Activated T-cell treated with anti-CD3 and anti-CD28 coated beads, Interleukin-2, amount 50 U/mL, for 72 hours (primary cell): ENCODE results near the gene SLC16A7. TPM values are rescaled to one million over a fixed set of nuclear protein-coding genes. Genes with fewer than 3 reads are reported as not detected.
"Not testable (repeated sequence)": the region's sequence is repeated elsewhere in the genome, so short reads cannot be mapped to it uniquely, and the experiment has no call there.

Experiments
- ATAC-seq, 2 donors: fragments of 150-1000 bp; cut with Tn5 transposase; replicated peaks in 1 of 2; 2 replicates each; pipeline ENCODE4 v1.10.0; 2021; ENCODE audit warnings: moderate library complexity in 2 of 2, mild to moderate bottlenecking in 1 of 2
- DNase-seq, 2 donors: peaks; one replicate each; pipeline ENCODE4 v3.0.0; 2021 to 2022; ENCODE audit warnings: mixed read lengths in 1 of 2
- H3K27ac Mint-ChIP-seq: one replicate; pipeline ENCODE4 v1.8.0; 2022; ENCODE audit warnings: mild to moderate bottlenecking, moderate library complexity, mixed read lengths
- H3K27me3 Mint-ChIP-seq: one replicate; pipeline ENCODE4 v1.8.0; 2022; ENCODE audit warnings: low read depth, mixed read lengths
- H3K36me3 Mint-ChIP-seq, 2 donors: one replicate each; pipeline ENCODE4 v1.8.0; 2022; ENCODE audit warnings: mixed read lengths in 2 of 2, mild to moderate bottlenecking in 1 of 2; ENCODE audit not compliant: insufficient read depth in 2 of 2
- H3K4me1 Mint-ChIP-seq: one replicate; pipeline ENCODE4 v1.8.0; 2022; ENCODE audit warnings: low read depth, mixed read lengths
- H3K4me3 Mint-ChIP-seq, 2 donors: one replicate each; pipeline ENCODE4 v1.8.0; 2022; ENCODE audit warnings: mild to moderate bottlenecking in 2 of 2, mixed read lengths in 2 of 2, moderate library complexity in 2 of 2
- H3K9me3 Mint-ChIP-seq, 2 donors: one replicate each; pipeline ENCODE4 v1.8.0; 2022; ENCODE audit warnings: mixed read lengths in 2 of 2
- total RNA-seq, 2 donors: library from RNA; stranded (reverse); gene quantifications; one replicate each; pipeline ENCODE4 v1.2.3, GENCODE V29; 2022

The SLC16A7 gene
- total RNA-seq, 2 donors from 2014 or later: 38.8 to 40.2 TPM

DNA sequence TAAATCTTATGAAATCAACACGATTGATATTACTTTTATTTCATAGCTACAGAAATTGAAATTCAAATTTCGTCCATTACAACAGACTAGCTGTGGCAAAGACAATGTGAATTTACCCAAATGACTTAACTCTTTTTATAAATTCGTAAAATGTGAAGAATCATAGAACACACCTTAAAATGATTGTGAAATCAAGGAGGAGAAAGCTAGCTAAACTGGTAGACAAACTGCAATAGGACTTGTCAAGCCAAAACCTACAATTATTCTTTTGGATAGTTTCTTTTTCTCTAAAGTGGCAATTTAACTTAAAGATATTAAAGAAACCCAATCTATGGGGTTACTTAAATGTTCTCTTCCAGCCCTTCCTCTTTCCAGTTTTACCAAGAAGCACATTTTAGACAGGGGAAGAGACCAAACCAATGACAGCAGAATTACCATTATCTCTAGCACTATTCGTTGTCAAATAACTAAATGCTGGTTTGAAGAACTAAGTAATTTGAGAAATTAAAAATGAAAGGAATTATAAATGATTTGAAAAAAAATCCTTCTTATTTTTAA, 807 bp upstream of the SLC16A7 start:
- H3K27ac Mint-ChIP-seq: peak overlapping the region; percentile 96

GRCh38 chr12:59595565-59595882, 305 bp upstream of the SLC16A7 start:
- Mint-ChIP-seq H3K9me3 (no peaks in the 10 kb centered on the region), H3K27ac (peak overlapping the region; percentile 96), H3K27me3 (no peaks in the 10 kb centered on the region), H3K4me1 (peaks cover 53% of the 10 kb centered on the region), H3K4me3 (peak overlapping the region; percentile 95 to 99), H3K36me3 (peaks cover 5 to 17% of the 10 kb centered on the region in 2 donors)
- DNase-seq (no peak), ATAC-seq (no peak)

More for the DNA sequence above, 807 bp upstream of the SLC16A7 start:
- H3K4me3 Mint-ChIP-seq: peak overlapping the region; percentile 95 to 99
- H3K27me3 Mint-ChIP-seq: no peaks in the 10 kb centered on the region
- DNase-seq (no peak), ATAC-seq (no peak)
- H3K4me1 Mint-ChIP-seq: peaks cover 53% of the 10 kb centered on the region
- H3K36me3 Mint-ChIP-seq: peaks cover 5 to 17% of the 10 kb centered on the region in 2 donors
- no peaks in the 10 kb centered on the region for H3K9me3 Mint-ChIP-seq

DNA sequence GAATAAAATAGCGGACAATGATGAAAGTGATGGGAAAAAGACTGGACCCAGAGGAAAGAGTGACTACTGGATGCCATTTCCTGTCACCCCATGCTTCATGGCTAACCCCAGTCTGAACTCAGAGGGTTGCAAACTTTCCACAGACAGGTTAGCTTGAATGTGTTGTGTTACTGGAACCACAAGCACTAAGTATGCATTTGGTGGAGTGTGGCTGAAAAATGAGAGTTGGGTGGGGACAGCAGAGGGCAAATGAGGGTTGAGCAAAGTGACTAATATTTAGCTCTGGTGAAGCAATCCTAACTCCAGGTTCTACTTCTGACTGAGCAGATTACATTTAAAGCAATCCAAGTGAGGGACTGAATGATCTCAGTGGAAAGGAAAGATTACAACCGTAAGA, 1.6 kb downstream of the SLC16A7 start:
- Mint-ChIP-seq H3K36me3 (peaks cover 5 to 19% of the 10 kb centered on the region in 2 donors), H3K9me3 (no peaks in the 10 kb centered on the region), H3K27ac (peak overlapping the region; percentile 99)

DNA sequence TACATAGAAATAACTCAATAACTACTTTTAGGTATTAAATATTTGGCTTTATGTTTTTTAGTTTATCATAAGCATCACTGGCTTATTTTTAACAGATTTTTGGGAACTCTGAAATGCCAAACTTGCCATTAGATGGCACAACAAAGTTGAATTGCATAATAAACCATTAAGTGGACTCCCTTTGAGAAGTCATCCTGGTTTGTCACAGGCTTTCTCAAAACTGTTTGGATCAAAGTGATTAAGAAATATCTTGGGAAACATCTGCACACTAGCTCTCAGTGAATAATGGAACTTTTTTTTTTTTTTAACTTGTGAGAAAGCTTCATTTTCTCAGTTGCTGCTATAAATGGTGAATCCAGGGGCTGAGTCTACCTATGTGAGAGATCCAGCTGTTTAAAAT, 4.3 kb downstream of the SLC16A7 start:
- DNase-seq: no peak

More for the DNA sequence above, 1.6 kb downstream of the SLC16A7 start:
- Mint-ChIP-seq H3K4me1 (peaks cover 63% of the 10 kb centered on the region), H3K4me3 (peak overlapping the region; percentile 95 to 99), H3K27me3 (no peaks in the 10 kb centered on the region)
- ATAC-seq (peak; percentile 78 to 79), DNase-seq (peak; percentile 77 to 82)

GRCh38 chr12:59603754-59604153, 7.9 kb downstream of the SLC16A7 start:
- H3K4me1 Mint-ChIP-seq: peaks cover 47% of the 10 kb centered on the region
- H3K27ac Mint-ChIP-seq: no peak overlapping the region

More for the DNA sequence above, 4.3 kb downstream of the SLC16A7 start:
- Mint-ChIP-seq H3K27me3 (no peaks in the 10 kb centered on the region), H3K27ac (no peak overlapping the region), H3K4me1 (peaks cover 66% of the 10 kb centered on the region), H3K36me3 (peaks cover 12 to 28% of the 10 kb centered on the region in 2 donors), H3K9me3 (no peaks in the 10 kb centered on the region), H3K4me3 (no peak overlapping the region)
- no peak for ATAC-seq

DNA sequence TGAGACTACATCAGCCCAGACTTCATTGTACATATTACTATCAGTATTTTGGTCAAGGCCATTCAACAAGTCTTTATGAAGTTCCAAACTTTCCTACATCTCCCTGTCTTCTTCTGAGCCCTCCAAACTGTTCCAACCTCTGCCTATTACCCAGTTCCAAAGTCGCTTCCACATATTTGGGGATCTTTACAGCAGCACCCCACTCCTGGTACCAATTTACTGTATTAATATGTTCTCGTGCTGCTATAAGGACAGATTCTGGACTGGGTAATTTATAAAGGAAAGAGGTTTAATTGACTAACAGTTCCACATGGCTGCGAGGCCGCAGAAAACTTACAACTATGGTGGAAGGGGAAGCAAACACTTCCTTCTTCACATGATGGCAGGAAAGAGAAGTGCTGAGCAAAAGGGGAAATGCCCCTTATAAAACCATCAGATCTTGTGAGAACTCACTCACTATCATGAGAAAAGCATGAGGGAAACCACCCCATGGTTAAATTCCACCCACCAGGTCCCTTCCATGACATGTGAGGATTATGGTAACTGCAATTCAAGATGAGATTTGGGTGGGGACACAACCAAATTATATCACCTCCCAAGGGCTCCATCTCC, 17.1 kb downstream of the SLC16A7 start:
- not testable (repeated sequence) for DNase-seq, ATAC-seq, H3K4me3 Mint-ChIP-seq, H3K27me3 Mint-ChIP-seq
- Mint-ChIP-seq H3K36me3 (peaks cover 27 to 53% of the 10 kb centered on the region in 2 donors), H3K27ac (peak overlapping the region; percentile 42), H3K9me3 (peaks cover 8 to 11% of the 10 kb centered on the region in 2 donors), H3K4me1 (peaks cover 14% of the 10 kb centered on the region)

More at GRCh38 chr12:59603754-59604153, 7.9 kb downstream of the SLC16A7 start:
- Mint-ChIP-seq H3K36me3 (peaks cover 10 to 26% of the 10 kb centered on the region in 2 donors), H3K27me3 (no peaks in the 10 kb centered on the region), H3K4me3 (peak overlapping the region in 1 of 2 donors; percentile 42), H3K9me3 (no peaks in the 10 kb centered on the region)
- DNase-seq: no peak
- peak; percentile 58 to 63 for ATAC-seq

DNA sequence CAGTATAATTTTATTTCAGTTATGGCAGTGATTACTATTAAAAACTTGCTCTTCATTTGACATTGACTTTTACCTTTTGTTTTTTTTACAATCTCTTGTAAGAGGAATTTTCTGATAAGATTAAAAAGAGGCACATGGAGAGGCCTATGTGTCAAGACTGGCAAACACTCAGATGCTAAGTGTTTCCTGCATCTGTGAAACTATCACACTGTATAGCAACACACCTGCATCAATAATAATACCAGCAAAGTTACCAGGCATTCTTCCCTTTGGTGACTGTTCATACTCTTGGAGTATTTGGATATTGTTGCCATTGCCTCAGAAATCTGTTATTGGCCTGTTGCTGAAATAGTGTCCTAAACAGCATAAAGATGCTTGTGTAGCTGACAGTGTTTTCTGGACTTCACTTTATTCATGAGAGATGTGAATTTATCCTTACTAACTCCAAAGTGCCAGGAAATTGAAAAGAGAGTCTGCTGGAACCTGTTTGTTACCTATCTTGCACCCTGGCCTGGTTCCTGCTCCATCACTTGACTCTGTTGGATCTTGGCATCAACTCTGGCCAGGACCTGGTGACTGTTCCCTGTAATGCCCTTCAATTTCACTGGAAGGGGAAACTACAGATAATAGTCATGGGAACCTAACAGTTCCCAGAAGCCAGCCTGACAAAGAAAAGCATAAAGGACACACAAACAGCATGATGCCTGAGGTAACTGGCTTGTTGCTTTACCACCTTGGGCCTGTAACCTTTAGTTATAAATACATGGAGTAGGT, 19.8 kb downstream of the SLC16A7 start:
- Mint-ChIP-seq H3K9me3 (peaks cover 6 to 8% of the 10 kb centered on the region in 2 donors), H3K36me3 (peaks cover 20 to 33% of the 10 kb centered on the region in 2 donors), H3K4me3 (peak overlapping the region in 1 of 2 donors; percentile 31), H3K27ac (no peak overlapping the region), H3K27me3 (no peaks in the 10 kb centered on the region), H3K4me1 (peaks cover 30% of the 10 kb centered on the region)
- ATAC-seq: no peak
- no peak for DNase-seq

DNA sequence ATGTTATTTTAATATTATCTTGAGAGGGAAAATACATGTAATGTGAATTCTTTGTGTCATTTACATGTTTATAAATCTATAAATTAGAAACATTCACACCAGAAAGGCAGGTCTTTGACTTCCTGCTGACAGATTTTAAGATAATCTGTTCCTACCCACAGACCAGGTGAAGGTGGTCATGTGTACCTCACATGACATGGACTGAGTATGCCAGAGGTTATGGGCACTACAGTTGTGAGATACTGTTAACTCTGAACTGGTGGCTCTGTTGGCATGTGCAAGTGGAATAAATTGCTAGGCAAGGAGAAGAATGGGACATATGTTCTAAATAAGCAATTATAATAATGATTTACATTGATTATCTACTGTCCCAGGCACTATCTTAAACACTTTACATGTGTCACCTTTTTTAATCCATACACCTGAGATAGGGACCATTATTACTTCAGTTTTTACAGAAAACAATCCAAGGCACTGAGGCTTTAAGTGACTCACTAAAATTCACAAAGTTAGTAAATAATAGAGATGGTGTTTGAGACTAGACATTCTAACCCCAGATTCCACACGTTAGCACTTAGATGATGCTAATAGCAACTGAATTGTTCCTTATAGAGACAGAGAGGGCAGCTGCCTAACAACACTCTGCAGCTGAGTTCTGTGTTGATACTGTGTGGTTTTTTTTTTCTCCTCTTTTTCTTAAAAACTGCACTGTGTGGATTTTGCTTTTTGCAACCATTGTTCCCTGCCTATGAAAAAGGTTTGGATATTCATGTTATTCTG, 23.8 kb downstream of the SLC16A7 start:
- Mint-ChIP-seq H3K4me3 (no peak overlapping the region), H3K36me3 (peaks cover 0 to 4% of the 10 kb centered on the region in 2 donors), H3K27ac (no peak overlapping the region), H3K4me1 (peaks cover 49% of the 10 kb centered on the region), H3K9me3 (no peaks in the 10 kb centered on the region), H3K27me3 (no peaks in the 10 kb centered on the region)
- ATAC-seq (peak; percentile 34 to 53), DNase-seq (no peak)

GRCh38 chr12:59620326-59620725, 24.5 kb downstream of the SLC16A7 start:
- H3K27ac Mint-ChIP-seq: no peak overlapping the region
- ATAC-seq (no peak), DNase-seq (no peak)
- H3K27me3 Mint-ChIP-seq: no peaks in the 10 kb centered on the region
- H3K4me3 Mint-ChIP-seq: no peak overlapping the region
- H3K9me3 Mint-ChIP-seq: no peaks in the 10 kb centered on the region
- H3K4me1 Mint-ChIP-seq: peaks cover 46% of the 10 kb centered on the region
- peaks cover 0 to 2% of the 10 kb centered on the region in 2 donors for H3K36me3 Mint-ChIP-seq

DNA sequence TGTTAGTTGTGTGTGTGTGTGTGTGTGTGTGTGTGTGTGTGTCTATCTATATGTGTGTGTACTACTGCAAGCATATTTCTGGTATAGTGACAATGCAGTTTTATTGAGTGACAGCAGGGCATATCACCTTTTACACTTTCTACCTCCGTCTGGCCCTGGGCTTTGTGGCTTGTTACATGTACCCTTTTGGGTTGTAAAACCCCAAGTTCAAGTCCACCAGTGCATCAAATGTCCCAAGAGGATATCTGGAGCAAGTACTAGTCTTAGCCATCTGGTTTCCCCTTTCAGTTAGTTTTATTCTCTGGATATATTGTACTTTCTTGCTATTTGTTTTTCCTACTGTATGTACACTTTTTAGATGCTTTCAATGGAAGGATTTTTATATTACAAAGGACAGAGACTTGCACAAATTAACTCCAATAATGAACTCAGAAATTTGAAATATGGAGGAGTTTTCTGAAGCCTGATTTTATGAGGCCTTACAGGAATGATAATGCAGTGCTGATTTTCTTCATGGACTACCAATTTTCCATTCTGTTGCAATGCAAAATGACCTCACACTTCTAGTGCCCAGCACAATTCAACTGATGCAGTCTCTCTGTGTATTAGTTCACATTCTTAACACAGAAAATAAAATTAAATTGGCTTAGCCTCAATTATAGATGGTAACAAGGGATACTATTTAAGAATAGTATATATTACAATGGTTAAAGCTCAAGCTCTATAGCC, 29.1 kb downstream of the SLC16A7 start:
- no peak for DNase-seq
- no peak for ATAC-seq
- Mint-ChIP-seq H3K4me3 (no peak overlapping the region), H3K27me3 (no peaks in the 10 kb centered on the region), H3K4me1 (peaks cover 54% of the 10 kb centered on the region), H3K36me3 (peaks cover 2 to 7% of the 10 kb centered on the region in 2 donors), H3K27ac (no peak overlapping the region), H3K9me3 (no peaks in the 10 kb centered on the region)

DNA sequence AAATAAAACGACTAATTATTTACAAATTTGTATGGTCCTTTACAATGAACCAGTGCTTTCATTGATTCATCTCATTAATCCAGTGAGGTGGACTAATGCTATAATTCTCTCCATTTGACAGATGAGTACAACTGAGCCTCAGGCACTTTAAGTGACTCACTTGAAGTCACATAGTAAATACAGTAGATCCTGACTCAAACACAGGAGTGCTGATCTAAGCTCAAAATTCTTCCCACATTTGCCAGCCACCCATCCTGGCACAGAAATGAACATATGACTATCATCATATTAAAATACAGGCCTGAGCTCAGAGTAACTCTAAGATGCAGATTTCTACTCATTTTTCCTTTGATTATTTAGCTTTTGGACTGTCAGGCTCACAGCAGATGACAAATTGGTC, 30.6 kb downstream of the SLC16A7 start:
- Mint-ChIP-seq H3K27me3 (no peaks in the 10 kb centered on the region), H3K9me3 (no peaks in the 10 kb centered on the region), H3K36me3 (peaks cover 2 to 9% of the 10 kb centered on the region in 2 donors), H3K4me3 (no peak overlapping the region), H3K27ac (no peak overlapping the region), H3K4me1 (peaks cover 47% of the 10 kb centered on the region)
- DNase-seq: no peak
- peak; percentile 56 to 73 for ATAC-seq

- H3K27ac Mint-ChIP-seq: peak overlapping the region; percentile 6
- no peaks in the 10 kb centered on the region for H3K9me3 Mint-ChIP-seq
- H3K36me3 Mint-ChIP-seq: peaks cover 2 to 10% of the 10 kb centered on the region in 2 donors
- no peaks in the 10 kb centered on the region for H3K27me3 Mint-ChIP-seq
- H3K4me3 Mint-ChIP-seq: peak overlapping the region; percentile 5 to 13
- ATAC-seq (peak; percentile 43 to 64), DNase-seq (no peak)
- peaks cover 38% of the 10 kb centered on the region for H3K4me1 Mint-ChIP-seq
Observed at GRCh38 chr12:59627582-59627981, 31.8 kb downstream of the SLC16A7 start.
